ENCODE data around the gene BUD31.
"Not testable (repeated sequence)": the region's sequence is repeated elsewhere in the genome, so short reads cannot be mapped to it uniquely, and the experiment has no call there.

The BUD31 gene

DNA sequence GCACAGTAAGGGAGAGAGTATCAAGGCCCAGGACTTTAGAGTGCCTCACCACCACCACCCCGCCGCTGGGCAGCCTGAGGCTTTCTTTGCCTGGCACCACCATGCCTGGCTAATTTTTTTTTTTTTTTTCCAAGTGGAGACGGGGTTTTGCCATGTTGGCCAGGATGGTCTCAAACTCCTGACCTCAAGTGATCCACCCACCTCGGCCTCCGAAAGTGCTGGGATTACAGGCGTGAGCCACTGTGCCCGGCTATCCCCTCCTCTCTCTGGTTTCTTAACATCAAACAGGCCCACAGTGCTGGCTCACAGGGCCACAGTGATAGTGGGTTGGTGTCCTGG lies 29.1 kb upstream of the BUD31 start:
- DNase-seq; in situ Hi-C loops (cut with HindIII; ENCODE audit: low pct_ligation_motif_present, low pct_unique_long_range_greater_than_20kb, low sequenced_read_pairs): not testable (repeated sequence)

DNA sequence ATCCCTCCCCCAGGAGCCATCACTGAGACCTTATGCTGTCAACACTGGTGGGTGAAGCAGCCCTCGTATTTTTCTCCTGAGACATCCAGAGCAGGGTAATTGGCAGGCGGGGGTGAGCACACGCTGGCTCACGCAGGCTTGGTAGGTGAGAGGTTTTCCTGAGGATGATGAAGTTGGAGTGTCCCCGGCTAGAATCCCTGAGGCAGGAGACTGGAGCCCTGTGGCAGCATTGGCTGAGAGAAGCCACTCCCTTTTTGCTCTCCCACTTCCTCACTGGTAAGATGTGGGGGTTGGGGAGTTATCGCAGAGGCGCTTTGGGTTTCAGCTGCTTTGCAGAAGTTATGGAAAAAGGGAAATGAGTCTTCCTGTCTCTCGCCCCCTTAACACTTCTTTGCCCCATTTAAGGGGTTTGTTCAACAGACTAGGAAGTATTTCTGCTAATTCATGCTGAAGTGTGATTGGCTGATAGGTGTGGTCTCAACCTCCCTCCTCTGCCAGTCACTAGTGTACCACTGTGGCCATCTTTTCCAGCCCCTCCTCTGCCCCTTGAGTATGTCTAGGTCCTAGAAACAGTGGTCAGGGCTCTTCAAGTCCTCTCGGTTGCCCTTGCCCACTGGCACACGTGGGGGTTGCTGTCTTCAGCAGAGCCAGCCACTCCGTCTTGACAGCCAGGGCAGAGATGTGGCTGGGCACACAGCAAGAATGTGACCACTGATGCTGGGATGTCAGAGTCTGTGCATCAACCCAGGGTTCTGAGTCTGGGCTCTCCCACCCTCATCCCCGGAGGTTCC lies 28.5 kb upstream of the BUD31 start:
- in situ Hi-C loops (cut with HindIII; ENCODE audit: low pct_ligation_motif_present, low pct_unique_long_range_greater_than_20kb, low sequenced_read_pairs) = no loop called here
- DNase-seq = no peak

- in situ Hi-C loops (cut with HindIII; ENCODE audit: low pct_ligation_motif_present, low pct_unique_long_range_greater_than_20kb, low sequenced_read_pairs) = no loop called here
- no peak for DNase-seq
These were observed 27.7 kb upstream of the BUD31 start for GRCh38 chr7:99380823-99381663.

- in situ Hi-C loops (cut with HindIII; ENCODE audit: low pct_ligation_motif_present, low pct_unique_long_range_greater_than_20kb, low sequenced_read_pairs) = no loop called here
- DNase-seq = no peak
These were observed 27.1 kb upstream of the BUD31 start for GRCh38 chr7:99381664-99382075.

DNA sequence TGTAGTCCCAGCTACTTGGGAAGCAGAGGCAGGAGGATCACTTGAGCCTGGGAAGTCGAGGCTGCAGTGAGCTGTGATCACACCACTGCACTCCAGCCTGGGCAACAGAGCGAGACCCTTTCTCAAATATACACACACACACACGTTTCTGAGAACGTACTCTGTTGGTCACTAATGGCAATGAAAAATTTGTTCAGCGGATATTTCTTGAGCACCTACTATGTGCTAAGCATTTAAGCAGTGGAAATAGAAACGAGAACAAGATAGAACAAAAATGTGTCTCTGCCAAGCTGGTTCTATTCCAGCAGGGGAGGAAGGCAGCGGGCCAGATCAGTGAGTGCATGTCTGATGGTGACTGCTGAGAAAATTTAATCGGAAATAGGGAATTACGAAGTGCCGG lies 25.6 kb upstream of the BUD31 start:
- no peak for DNase-seq
- in situ Hi-C loops (cut with HindIII; ENCODE audit: low pct_ligation_motif_present, low pct_unique_long_range_greater_than_20kb, low sequenced_read_pairs) = no loop called here

DNA sequence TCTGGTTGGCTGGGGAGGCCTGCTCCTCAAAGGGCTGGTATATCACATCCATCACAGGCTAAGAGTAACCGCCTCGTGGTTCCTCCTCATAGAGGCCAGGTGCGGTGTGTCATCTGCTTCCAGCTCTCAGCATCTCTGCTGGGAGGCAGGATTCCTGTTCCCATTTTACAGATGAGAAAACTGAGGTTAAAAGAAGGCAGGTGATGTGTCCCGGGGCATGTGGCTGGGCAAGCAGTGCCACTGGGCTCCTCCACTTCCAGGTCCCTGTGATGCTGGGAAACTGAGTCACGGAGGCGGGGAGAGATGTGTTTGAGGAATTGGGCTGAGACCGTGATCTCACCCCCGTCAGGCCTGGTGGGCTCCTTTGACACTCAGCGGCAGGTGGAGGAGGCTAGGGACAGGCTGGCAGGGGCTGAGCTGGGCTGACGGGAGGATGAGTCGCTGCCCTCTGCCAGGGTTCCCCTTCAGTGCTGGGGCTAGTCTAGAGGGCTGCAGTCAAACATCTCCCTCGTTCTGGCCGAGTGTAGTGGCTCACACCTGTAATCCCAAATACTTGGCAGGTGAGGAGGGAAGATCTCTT lies 24.9 kb upstream of the BUD31 start:
- no peak for DNase-seq
- in situ Hi-C loops (cut with HindIII; ENCODE audit: low pct_ligation_motif_present, low pct_unique_long_range_greater_than_20kb, low sequenced_read_pairs) = no loop called here

GRCh38 chr7:99384523-99384922 lies 24.2 kb upstream of the BUD31 start:
- no peak for DNase-seq
- in situ Hi-C loops (cut with HindIII; ENCODE audit: low pct_ligation_motif_present, low pct_unique_long_range_greater_than_20kb, low sequenced_read_pairs) = no loop called here

DNA sequence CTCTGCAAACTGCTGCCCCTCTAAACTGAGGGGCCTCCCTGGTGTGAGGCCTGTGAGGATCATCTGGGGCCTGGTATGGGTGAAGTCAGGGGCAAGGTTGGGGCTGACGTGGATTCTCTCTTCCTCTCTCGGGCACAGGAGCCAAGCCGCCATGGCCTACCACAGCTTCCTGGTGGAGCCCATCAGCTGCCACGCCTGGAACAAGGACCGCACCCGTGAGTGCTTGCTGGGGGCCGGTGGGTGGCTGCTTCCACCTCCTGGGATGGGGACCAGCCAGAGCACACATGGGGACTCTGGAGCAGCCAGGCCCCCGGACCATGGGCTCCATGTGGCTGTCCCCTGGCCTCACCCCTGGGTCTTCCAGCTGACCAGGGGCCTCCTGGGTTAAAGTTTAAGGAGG lies 23.2 kb upstream of the BUD31 start:
- in situ Hi-C loops (cut with HindIII; ENCODE audit: low pct_ligation_motif_present, low pct_unique_long_range_greater_than_20kb, low sequenced_read_pairs) = no loop called here
- DNase-seq = no peak

DNA sequence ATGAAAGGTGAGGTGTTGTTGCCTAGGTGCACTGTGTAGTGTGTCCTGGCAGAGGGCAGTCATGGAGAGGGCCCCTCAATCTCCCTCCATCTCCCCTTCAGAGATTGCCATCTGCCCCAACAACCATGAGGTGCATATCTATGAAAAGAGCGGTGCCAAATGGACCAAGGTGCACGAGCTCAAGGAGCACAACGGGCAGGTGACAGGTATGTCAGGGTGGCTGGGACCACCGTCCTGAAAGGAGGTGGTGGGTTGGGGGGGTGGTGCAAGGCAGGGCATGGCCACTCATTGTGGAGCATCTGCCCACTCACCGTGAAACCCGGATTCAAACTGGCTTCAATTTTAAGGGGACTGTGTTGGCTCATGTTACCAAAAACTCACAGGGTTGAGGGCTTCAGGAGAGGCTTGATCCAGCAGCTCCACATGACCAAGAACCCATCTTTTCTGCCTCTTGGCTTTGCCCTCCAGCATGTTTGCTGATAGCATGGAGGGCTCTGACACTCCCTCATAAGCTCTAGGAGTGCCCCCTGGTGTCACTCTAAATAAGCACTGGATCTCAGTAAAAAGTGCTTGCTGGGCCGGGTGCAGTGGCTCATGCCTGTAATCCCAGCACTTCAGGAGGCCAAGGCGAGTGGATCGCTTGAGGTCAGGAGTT lies 22.1 kb upstream of the BUD31 start:
- DNase-seq = peak; percentile 70

DNA sequence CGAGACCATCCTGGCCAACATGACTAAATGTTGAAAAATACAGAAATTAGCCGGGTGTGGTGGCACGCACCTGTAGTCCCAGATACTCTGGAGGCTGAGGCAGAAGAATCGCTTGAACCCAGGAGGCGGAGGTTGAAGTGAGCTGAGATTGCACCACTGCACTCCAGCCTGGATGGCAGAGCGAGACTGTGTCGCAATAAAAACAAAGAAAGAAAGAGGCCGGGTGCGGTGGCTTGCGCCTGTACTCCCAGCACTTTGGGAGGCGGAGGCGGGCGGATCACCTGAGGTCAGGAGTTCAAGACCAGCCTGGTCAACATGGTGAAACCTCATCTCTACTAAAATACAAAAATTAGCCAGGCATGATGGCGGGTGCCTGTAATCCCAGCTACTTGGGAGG lies 21.5 kb upstream of the BUD31 start:
- in situ Hi-C loops (cut with HindIII; ENCODE audit: low pct_ligation_motif_present, low pct_unique_long_range_greater_than_20kb, low sequenced_read_pairs); DNase-seq: not testable (repeated sequence)

More for the DNA sequence above, 22.1 kb upstream of the BUD31 start:
- in situ Hi-C loops (cut with HindIII; ENCODE audit: low pct_ligation_motif_present, low pct_unique_long_range_greater_than_20kb, low sequenced_read_pairs) = no loop called here

DNA sequence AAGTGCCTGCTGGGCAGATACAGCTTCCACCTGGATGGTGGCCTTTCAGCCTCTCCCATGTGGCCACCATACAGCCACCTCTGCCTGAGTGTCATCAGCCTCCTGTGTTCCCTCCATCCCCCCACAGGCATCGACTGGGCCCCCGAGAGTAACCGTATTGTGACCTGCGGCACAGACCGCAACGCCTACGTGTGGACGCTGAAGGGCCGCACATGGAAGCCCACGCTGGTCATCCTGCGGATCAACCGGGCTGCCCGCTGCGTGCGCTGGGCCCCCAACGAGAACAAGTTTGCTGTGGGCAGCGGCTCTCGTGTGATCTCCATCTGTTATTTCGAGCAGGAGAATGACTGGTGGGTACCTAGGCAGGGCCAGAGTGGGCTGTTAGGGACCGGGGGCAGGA lies 20.9 kb upstream of the BUD31 start:
- in situ Hi-C loops (cut with HindIII; ENCODE audit: low pct_ligation_motif_present, low pct_unique_long_range_greater_than_20kb, low sequenced_read_pairs) = no loop called here

DNA sequence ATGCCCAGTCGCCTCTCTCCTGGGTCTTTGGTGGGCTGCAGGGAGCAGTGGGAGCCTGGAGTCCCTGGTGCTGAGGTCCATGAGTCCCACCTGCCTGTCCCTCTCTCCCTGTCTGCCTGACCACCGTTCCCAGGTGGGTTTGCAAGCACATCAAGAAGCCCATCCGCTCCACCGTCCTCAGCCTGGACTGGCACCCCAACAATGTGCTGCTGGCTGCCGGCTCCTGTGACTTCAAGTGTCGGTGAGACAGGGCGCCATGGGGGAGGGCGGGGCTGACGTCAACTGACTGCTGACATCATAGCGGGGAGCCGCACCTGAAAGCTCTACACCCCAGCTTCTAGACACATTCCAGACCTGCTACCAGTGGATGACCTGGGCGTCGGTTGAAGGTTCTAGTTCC lies 19.0 kb upstream of the BUD31 start:
- DNase-seq = no peak
- in situ Hi-C loops (cut with HindIII; ENCODE audit: low pct_ligation_motif_present, low pct_unique_long_range_greater_than_20kb, low sequenced_read_pairs) = no loop called here

More for the DNA sequence above, 20.9 kb upstream of the BUD31 start:
- DNase-seq = no peak

DNA sequence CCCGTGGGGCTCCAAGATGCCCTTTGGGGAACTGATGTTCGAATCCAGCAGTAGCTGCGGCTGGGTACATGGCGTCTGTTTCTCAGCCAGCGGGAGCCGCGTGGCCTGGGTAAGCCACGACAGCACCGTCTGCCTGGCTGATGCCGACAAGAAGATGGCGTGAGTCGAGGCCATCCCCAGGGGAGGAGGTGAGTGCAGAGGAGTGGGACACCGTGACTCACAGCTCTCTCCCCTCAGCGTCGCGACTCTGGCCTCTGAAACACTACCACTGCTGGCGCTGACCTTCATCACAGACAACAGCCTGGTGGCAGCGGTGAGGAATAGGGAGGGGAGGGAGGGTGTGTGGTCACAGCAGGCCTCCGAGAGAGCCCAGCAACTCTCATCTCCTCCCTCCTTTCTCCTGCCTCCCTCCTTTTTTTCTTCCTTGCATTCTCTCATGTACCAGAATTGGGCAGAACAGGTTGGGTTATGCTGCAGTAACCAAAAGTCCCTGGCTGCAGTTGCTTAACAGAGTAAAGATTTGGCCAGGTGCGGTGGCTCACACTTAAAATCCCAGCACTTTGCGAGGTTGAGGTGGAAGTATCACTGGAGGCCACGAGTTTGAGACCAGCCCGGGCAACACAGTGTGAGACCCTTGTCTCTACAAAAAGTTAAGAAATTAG lies 17.7 kb upstream of the BUD31 start:
- DNase-seq = no peak
- in situ Hi-C loops (cut with HindIII; ENCODE audit: low pct_ligation_motif_present, low pct_unique_long_range_greater_than_20kb, low sequenced_read_pairs) = no loop called here

DNA sequence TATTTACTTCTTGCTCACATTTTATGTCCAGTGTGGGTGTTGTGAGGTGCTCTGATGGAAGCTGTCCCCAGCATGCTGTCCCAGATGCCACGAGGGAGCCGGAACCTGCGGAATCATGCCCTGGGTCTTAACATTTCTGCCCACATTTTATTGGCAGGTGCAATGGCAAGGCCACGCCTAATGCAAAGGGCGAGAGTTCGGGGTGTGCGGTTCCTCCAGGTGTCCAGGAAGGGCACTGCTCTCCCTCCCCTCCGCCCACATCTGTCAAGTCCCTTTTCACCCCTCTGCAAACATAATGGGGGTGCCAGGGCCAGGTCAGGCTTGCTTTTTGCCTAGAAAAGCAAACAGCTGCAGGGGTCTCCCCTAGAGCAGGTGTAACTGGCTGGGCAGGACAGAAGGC lies 16.7 kb upstream of the BUD31 start:
- in situ Hi-C loops (cut with HindIII; ENCODE audit: low pct_ligation_motif_present, low pct_unique_long_range_greater_than_20kb, low sequenced_read_pairs) = no loop called here
- DNase-seq = no peak

- DNase-seq = no peak
- in situ Hi-C loops (cut with HindIII; ENCODE audit: low pct_ligation_motif_present, low pct_unique_long_range_greater_than_20kb, low sequenced_read_pairs) = no loop called here
These were observed 16.0 kb upstream of the BUD31 start for GRCh38 chr7:99392659-99393354.

GRCh38 chr7:99393355-99394187 lies 15.2 kb upstream of the BUD31 start:
- DNase-seq = no peak
- in situ Hi-C loops (cut with HindIII; ENCODE audit: low pct_ligation_motif_present, low pct_unique_long_range_greater_than_20kb, low sequenced_read_pairs) = no loop called here

DNA sequence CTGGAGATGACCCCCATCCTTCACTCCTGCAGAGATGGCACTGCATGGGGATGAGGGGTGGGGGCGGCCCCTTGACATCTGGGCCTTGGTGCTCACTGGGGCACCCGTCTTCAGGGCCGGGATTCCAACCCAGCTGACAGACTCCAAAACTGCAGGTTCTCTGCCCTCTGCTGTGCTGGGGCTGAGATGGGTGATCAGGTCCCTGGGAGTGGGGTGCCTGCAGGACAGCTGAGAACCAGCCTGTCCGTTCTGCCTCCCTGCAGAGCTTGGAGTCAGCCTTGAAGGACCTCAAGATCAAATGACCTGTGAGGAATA lies 14.6 kb upstream of the BUD31 start:
- in situ Hi-C loops (cut with HindIII; ENCODE audit: low pct_ligation_motif_present, low pct_unique_long_range_greater_than_20kb, low sequenced_read_pairs) = no loop called here
- DNase-seq = no peak

Data from ACHN (cell line).